ENCODE data around the gene TTYH3.
"Not testable (repeated sequence)": the region's sequence is repeated elsewhere in the genome, so short reads cannot be mapped to it uniquely, and the experiment has no call there.

TTYH3 gene

DNA sequence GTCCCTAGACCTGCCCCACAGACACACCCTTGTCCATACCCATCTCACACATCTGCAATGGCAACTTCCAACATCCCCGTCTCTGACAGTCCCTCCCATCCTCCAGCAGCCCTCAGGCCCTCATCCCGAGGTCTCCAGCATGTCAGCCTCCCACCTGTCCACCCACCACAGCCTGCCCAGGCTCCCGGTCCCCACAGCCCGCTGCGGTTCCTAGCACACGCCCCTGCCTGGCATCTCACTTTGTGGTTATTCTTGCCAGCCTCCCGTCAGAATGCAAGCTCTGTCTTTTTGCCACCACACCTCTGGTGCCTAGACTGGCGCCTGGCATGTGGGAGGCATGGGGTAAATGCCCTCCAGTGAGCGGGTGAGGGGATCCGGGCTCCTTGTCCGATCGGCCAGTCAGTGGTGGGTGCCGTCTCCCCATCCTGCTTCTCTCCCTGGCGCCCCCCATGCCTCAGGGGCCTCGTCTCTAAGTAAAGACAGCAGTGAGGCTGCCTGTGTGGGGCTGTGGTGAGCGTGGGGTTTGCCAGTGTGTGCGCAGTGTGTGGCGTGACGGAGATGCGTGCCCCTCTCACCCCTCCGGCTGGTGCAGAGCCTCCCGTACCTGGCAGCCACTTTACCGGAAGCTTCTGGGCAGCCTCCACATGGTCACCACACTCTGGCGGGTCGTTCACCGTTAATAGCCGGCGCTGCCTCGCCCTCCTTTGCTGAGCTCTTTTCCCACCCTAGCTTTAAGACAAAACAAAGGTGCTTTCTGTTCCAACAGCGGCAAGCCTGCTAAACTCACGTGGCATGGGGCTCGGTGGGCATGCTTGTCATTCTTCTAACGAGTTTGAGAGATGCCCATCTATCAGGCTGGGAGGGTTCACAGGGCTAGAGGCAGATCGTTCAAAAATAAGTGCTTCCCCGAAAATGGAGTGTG lies 28.5 kb upstream of the TTYH3 start:
- DNase-seq (ENCODE audit: low read depth in 2 of 2): no peak

DNA sequence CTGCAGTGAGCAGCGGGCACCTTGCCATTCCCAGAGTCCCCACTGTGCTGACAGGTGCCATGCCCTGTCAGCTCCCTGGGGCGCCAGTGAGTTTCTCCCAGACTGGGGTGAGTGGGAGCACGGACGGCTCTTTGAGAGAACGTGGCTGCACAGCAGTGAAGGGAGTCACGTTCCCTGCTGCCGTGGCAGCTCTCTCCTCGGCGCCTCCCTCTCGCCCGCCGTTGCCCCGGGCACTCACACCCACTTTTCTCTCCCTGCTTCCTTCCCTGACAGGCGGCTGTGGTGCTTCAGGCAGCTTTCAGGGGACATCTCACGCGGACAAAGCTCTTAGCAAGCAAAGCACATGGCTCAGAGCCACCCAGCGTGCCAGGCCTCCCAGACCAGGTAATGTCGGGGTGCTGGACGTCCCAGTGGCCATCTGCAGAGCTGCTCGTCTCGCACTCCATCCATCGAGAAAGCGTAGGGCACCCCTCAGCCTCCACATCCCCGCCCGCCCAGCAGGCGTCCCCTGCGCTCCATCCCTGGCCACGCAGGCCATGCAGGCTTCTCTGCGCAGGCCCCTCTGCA lies 27.1 kb upstream of the TTYH3 start:
- DNase-seq (ENCODE audit: low read depth in 2 of 2): no peak

DNA sequence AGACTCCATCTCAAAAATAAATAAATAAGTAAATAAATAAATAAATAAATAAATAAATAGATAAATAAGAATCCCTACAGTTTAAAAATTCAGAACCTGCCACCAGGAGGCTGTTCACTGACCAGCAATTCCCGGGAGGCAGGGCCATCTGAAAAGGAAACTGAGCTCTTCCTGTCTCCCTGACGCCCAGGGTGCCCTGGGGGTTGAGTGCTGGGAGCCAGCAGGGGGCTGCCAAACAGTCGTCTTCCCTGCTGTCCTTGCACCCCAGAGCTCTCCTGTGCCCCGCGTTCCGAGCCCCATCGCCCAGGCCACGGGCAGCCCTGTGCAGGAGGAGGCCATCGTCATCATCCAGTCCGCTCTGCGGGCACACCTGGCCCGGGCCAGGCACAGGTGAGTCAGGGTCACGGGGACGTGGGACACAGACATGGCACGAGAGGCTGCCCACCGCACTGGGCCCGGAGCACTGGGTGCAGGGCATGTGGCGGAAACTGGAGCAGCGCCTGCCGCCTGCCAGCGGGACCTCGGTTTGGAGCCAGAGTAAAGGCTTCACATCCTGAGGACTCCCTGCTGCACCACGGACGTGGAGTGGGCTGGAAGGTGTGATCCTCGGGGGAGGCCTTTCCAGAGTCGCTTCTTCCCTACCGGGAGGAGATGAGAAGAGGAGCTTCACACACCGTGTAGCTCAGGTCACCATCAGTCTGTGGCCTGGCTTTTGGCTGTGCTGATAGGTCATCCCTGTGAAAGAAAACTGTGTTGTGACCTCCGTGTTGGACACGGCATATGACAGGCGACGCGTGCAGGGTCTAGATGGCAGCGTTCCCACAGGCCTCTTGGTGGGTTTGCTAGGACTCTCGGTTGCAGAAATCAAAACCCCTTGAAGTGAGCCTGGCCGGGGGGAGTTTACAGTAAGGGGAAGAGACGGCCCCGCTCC lies 25.9 kb upstream of the TTYH3 start:
- no peak for DNase-seq (ENCODE audit: low read depth in 2 of 2)

DNA sequence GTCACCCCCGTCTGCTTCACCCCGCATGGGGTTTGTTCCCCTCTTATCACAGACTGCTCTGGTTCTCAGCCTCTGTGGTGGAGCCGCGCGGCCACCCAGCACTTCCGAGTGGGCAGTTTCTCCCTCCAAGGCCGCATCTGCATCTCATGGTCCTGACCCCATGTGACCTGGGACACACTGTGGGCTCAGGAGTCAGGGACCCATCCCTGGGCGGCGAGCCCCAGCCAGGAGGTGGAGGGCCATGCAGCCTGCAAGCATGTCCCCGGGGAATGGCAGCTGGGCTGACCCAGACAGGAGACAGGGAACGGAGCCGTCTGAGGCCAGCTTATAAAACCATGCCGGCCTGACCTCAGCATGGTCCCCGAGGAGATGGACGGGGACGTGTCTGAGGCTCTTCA lies 25.2 kb upstream of the TTYH3 start:
- no peak for DNase-seq (ENCODE audit: low read depth in 2 of 2)

DNA sequence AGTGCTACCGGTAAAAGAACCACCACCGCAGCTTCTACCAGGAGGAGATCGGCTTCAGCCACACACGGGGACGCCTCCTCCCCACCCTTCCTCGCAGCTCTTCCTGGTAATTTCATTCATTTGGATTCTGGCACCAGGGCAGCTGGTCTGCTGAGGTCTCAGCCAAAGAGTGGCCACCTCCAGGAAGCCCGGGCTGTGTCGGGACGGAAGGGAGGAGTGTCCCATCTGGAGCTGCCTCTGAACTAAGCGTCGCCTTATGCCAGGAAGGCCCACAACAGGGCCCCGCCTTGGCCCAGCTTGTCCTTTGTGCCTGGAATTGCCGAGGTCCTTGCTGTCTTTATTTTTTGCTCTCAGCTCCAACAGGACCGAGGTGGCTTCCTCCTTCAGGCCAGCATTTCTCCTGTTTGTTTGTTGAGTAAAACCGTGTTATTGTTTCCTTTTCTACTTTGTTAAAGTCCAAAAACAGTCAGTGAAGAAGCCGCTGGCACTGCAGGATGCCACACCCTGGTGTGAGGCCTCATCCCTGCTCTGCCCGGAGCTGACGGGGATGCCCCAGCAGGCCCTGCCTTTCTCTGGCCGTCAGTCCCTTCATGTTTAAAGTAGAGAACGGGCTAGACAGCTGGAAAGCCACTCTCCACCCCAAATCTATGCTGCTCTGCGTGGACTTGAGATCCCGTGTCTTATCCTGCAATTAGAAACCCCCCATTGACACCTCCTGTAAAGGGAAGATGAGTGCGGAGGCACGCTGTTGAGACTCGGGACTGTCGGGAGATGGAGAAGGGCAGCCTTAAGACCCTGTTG lies 24.5 kb upstream of the TTYH3 start:
- no peak for DNase-seq (ENCODE audit: low read depth in 2 of 2)

DNA sequence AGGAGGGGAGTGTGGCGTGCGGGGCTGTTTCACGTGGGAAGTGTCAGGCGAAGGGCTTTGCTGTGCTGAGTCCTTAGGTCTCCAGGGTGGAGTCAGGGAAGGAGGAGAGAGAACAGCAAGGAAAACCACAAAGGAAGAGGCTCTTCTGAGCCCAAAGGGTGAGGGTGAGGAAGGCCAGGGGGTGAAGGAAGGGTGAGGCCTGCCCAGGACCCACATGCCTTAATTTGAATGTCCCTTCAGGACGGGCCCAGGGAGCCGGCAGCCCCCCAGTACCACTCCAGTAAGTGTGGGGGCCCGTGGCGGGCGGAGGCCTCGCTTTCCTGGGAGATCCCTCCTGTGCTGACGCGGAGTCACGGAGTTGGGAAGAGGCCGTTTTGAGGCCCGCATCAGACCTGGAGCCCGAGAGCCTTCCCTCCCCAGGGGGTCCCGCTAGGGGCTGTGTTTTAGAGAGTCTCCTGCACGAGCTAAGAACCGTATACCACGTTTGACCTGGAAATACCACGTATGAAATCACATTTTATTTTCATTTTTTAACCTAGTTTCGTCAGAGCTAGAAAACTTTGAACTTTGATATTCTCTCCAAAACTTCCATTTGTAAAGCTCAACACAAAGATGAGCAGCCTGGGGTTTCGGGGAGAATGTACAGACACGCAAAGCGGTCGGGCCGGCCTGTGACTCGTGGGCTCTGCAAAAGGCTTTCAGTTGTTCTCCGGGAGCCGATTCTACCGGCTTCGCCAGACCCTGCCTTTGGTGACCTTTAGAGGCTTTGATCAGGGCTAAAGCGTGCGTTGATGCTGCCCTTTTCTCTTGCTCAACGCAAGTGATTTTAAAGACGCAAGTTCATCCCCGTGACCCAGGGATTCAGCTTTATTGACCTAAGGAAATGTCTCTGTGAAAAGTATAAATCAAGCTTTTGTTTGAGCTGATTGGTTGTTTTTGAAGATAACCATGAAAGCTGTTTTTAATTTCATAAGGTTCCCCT lies 23.6 kb upstream of the TTYH3 start:
- DNase-seq (ENCODE audit: low read depth in 2 of 2): no peak

DNA sequence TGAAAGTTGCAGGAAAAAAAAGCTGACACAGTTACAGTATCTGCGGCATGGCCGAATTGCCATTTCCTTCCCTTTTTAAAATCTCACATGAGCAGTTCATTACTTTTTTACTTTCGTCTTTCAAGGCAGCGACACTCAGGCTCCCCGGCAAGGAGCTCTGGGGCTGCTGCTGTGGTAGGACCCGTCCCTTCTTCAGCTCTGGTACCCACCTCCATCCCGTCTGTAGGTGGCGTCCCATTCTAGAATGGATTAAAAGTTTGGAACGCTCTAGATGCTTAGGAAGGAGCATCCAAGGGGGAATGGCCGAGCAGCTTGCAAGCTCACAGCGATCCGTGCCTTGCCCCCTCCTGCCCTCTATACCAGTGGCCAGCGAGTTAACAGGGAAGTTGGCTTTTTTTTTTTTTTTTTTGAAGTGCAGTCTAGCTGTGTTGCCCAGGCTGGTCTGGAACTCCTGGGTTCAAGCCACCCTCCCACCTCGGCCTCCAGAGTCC lies 22.8 kb upstream of the TTYH3 start:
- DNase-seq (ENCODE audit: low read depth in 2 of 2): peak in 1 of 2 donors; percentile 14

DNA sequence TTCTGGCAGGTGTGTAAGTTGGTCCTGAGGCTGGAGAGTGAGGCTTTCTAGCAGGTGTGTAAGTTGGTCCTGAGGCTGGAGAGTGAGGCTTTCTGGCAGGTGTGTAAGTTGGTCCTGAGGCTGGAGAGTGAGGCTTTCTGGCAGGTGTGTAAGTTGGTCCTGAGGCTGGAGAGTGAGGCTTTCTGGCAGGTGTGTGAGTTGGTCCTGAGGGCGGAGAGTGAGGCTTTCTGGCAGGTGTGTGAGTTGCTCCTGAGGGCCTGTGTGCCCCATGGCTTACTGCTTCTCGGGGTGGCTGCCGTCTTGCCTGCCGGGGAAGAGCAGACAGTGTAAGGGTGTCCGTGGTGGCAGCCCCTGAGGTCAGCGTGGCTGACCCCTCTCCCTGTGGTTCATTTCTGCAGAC lies 22.1 kb upstream of the TTYH3 start:
- not testable (repeated sequence) for DNase-seq (ENCODE audit: low read depth in 2 of 2)

DNA sequence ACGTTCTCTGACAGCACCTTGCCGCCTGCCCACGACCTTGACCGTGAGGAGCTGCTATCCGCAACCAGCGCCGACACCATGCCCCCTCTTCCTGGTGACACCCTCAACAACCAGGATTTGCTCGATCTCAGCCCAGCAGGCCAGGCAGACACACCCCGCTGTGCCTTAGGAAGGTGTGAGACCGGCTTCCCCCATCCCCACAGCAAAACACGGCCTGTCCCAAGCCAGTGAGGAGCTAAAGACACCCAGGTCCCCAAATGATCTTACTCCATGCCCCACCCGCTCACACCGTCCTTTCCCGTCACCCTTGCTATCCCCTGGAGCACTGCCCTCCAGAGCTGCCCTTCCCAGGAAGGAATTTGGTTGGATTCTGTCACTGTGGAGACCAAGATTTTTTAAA lies 21.3 kb upstream of the TTYH3 start:
- no peak for DNase-seq (ENCODE audit: low read depth in 2 of 2)

DNA sequence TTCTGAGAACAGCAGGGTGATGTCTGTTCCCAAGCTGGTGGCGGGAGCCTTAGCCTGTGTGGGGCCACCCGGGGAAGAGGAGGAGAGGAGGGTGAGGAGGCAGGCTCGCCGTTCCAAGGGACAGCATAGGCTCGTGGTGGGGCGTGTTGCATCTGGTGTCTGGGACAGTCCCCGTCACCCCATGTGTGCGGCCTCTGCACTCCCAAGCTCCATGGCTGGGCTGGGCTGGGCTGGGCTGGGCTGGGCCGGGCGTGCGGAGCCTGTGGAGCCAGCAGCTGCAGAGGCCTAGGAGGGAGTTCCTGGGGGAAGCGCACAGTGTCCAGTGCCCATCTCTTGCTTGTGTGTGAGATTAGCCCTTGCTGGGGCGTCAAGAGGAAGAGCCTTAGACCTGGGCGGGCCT lies 20.9 kb upstream of the TTYH3 start:
- DNase-seq (ENCODE audit: low read depth in 2 of 2): no peak

DNA sequence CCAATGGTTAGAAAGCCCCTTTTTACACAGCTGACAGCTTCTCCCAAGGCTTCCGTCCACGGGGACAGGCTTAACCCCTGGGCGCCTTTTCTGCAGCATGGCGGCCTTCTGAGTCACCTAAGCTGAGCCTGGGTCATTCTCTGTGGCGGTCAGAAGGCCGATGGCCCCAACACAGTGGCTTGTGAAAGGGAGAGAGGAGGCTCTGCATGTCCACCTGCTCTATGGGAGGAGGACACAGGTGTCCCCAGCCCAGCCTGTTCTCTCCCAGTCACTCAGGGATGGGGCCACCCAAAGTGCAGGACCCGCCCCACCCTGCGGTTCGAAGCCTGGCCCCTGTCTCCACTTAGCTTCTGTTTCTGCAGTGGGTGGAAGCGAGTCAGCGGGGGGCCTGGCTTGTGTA lies 20.4 kb upstream of the TTYH3 start:
- DNase-seq (ENCODE audit: low read depth in 2 of 2): no peak

DNA sequence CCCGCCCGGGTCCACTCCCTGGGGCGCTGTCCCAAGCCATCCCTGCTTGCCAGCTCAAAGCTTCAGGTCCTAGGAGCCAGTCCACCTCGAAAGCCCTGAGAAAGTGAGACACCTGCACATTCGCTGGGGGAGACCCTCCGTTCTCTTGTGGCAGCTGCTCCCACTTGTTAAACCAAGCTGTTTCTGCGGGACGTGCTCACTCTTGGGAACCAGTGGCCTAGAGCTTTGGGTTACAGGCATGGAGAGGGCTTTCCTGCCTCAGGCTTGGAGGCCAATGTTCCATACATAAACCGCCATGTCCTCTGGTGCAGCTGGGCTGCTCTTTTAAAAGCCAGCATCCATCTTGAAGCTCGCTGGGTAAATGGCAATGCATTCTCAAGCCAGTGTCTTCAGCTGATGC lies 19.9 kb upstream of the TTYH3 start:
- DNase-seq (ENCODE audit: low read depth in 2 of 2): no peak

DNA sequence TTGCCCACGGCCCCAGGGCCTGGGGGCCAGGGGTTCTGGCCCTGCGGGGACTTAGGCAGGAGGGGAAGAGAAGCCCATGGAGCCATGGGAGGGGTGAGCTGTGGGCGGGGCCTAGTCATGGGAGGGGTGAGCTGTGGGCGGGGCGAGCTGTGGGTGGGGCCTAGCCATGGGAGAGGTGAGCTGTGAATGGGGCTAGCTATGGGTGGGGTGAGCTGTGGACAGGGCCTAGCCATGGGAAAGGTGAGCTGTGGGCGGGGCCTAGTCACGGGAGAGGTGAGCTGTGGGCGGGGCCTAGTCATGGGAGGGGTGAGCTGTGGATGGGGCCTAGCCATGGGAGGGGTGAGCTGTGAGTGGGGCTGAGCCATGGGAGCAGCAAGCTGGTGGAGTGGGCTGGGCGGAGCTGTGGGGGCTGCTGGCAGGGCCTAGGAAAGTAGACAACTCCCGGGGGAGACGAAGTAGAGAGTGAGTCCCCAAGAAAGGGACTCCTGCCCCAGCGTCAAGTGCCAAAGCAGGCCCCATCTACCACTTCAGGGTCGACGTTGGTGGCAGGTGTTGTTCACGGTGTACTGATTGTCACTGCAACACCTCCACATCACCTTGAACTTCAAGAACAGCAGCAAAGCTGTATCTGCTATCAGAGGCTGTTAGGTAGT lies 19.2 kb upstream of the TTYH3 start:
- peak in 1 of 2 donors; percentile 3 for DNase-seq (ENCODE audit: low read depth in 2 of 2)

DNA sequence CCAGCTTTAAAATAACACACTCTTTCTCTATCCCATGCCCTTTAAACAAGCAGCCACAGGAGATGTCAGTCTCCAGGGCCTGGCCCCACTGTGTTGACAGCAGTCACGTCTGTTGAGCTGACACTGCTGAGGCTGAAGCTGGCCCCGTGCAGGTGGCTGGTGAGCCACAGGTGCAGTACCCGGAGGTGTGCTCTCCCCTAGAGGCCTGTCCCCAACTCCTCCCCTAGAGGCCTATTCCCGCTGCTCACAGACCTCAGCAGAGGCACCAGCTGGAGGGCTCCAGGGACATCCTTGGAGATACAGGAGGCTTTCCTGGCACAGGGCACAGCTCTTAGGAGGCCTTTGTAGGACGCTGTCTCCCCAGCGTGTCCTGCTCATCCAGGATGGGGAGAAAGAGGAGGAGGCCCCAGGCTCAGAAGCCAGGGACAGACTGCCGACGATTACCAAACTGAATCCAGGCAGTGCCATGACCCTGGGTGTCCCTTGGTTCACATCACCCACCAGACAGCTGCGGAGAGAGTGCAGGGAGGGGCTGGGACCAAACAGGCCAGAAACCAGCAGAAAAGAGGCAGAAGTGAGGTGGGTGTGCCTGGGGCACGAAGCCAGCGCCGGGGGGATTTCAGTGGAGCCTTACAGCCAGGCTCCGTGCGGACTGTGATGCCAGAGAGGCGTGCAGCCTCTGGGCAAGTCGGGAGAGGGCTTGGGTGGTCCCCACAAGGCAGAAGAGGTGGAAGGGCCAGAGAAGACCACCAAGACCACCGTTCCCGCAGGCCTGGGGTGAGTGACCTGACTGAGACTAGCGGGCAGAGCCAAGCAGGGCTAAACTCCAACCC lies 18.5 kb upstream of the TTYH3 start:
- no peak for DNase-seq (ENCODE audit: low read depth in 2 of 2)

DNA sequence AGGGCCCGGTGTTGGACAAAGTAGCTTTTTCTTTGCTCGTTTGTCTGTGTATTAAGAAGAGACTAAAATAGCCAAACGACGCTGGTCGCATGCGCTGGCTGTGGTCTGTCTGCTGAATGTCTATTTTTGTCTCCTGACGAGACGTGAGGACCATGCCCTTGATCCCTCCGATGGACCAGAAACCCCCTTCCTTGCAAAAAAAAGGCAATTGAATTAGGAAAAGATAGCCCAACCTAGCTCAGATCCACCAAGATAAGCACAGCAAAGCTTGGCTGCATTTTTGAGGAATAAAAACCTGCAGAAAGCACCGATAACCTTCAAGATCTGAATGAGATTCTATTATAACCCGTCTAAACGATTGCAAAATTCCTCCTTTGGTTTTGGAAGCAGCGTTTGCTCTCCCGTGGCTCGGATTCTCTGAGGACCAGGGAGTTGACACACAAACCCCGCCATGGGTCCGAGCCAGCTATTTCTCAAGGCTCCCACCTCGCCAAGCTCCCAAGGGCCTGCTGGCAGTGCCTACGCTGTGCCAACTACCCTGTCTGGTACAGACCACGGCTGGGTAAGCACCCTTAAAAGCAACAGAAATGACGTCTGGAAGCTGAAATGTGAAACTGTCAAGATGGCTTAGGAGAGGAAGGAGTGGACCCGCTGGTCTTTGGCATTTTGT lies 17.7 kb upstream of the TTYH3 start:
- no peak for DNase-seq (ENCODE audit: low read depth in 2 of 2)

DNA sequence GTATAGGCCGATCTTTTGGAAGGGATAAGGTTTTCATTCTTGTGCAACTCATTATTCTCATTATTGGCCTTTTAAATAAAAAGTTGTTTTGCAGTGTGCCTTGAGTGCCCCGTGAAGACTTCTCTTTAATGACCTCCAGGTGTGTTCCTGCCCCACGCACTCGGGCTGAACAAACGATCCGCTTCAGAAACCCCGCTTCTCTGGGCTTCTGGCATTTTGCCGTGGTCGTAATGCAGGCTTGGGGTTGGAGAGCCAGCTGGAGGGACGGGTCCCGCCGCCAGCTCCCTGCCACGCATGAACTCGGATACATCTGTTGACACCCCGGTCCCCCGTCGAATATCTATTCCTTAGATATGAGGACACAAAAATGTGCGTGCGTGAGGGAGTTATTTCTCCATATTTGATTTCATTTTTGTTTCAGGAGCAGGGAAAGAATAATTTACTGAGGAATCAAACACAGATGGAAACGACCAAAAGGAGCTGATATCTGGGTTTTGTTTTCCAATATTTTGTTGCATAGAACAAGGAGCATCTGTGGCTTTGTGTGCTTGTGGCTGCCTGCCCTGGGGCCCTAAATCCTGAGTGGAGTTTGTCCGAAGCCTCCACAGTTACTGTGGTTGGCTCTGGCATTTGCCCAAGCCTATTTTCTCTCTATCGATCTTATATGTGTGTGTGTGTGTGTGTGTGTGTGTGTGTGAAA lies 17.0 kb upstream of the TTYH3 start:
- DNase-seq (ENCODE audit: low read depth in 2 of 2): no peak

All from stimulated activated CD8-positive, alpha-beta memory T cell treated with anti-CD3 and anti-CD28 coated beads, Interleukin-2, amount 100 ng/mL, for 48 hours (primary cell).